Measurements from ENCODE around the gene GDF11. TPM values are rescaled to one million over a fixed set of nuclear protein-coding genes. Genes with fewer than 3 reads are reported as not detected.

GDF11 gene
- total RNA-seq, 1 donor from 2014 or later, result 5.8 TPM

- peaks cover 17% of the 10 kb centered on the region for H3K4me1 ChIP-seq
- intact Hi-C loops (cut with DNase I), result no loop called here
- DNase-seq, result no peak
- H3K27ac ChIP-seq, result no peak overlapping the region
- H3K4me3 ChIP-seq, result peak overlapping the region; percentile 64
- H3K27me3 ChIP-seq, result peaks cover 11% of the 10 kb centered on the region
- TF ChIP-seq, protein P1, sequence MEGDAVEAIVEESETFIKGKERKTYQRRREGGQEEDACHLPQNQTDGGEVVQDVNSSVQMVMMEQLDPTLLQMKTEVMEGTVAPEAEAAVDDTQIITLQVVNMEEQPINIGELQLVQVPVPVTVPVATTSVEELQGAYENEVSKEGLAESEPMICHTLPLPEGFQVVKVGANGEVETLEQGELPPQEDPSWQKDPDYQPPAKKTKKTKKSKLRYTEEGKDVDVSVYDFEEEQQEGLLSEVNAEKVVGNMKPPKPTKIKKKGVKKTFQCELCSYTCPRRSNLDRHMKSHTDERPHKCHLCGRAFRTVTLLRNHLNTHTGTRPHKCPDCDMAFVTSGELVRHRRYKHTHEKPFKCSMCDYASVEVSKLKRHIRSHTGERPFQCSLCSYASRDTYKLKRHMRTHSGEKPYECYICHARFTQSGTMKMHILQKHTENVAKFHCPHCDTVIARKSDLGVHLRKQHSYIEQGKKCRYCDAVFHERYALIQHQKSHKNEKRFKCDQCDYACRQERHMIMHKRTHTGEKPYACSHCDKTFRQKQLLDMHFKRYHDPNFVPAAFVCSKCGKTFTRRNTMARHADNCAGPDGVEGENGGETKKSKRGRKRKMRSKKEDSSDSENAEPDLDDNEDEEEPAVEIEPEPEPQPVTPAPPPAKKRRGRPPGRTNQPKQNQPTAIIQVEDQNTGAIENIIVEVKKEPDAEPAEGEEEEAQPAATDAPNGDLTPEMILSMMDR (IDR thresholded peaks at IDR 0.05), result no peak
- H3K9me3 ChIP-seq, result no peaks in the 10 kb centered on the region
- ATAC-seq, result no peak
- no peaks in the 10 kb centered on the region for H3K36me3 ChIP-seq
These were observed 37.9 kb upstream of the GDF11 start for GRCh38 chr12:55704824-55705718.

- H3K27me3 ChIP-seq, result peaks cover 11% of the 10 kb centered on the region
- peak overlapping the region; percentile 64 for H3K4me3 ChIP-seq
- ATAC-seq, result no peak
- intact Hi-C loops (cut with DNase I), result no loop called here
- H3K36me3 ChIP-seq, result no peaks in the 10 kb centered on the region
- peaks cover 17% of the 10 kb centered on the region for H3K4me1 ChIP-seq
- TF ChIP-seq, protein P1 (IDR thresholded peaks at IDR 0.05), result peak; percentile 25
- no peak for DNase-seq
- H3K27ac ChIP-seq, result no peak overlapping the region
- no peaks in the 10 kb centered on the region for H3K9me3 ChIP-seq
These were observed 37.0 kb upstream of the GDF11 start for GRCh38 chr12:55705782-55706402.

- Histone ChIP-seq H3K27me3 (peaks cover 11% of the 10 kb centered on the region), H3K27ac (no peak overlapping the region), H3K4me3 (peak overlapping the region; percentile 64), H3K4me1 (peaks cover 17% of the 10 kb centered on the region), H3K9me3 (no peaks in the 10 kb centered on the region), H3K36me3 (no peaks in the 10 kb centered on the region)
- DNase-seq (no peak), ATAC-seq (no peak)
- intact Hi-C loops (cut with DNase I), result no loop called here
- TF ChIP-seq, protein P1 (IDR thresholded peaks at IDR 0.05), result no peak
These were observed 36.2 kb upstream of the GDF11 start for GRCh38 chr12:55706568-55707218.

GRCh38 chr12:55707219-55707671, 35.7 kb upstream of the GDF11 start:
- H3K27ac ChIP-seq, result no peak overlapping the region
- peaks cover 11% of the 10 kb centered on the region for H3K27me3 ChIP-seq
- peaks cover 17% of the 10 kb centered on the region for H3K4me1 ChIP-seq
- peak; percentile 20 for ATAC-seq
- intact Hi-C loops (cut with DNase I), result no loop called here
- H3K9me3 ChIP-seq, result no peaks in the 10 kb centered on the region
- H3K4me3 ChIP-seq, result peak overlapping the region; percentile 64
- DNase-seq, result no peak
- H3K36me3 ChIP-seq, result no peaks in the 10 kb centered on the region
- TF ChIP-seq, protein P1 (IDR thresholded peaks at IDR 0.05), result no peak

DNA sequence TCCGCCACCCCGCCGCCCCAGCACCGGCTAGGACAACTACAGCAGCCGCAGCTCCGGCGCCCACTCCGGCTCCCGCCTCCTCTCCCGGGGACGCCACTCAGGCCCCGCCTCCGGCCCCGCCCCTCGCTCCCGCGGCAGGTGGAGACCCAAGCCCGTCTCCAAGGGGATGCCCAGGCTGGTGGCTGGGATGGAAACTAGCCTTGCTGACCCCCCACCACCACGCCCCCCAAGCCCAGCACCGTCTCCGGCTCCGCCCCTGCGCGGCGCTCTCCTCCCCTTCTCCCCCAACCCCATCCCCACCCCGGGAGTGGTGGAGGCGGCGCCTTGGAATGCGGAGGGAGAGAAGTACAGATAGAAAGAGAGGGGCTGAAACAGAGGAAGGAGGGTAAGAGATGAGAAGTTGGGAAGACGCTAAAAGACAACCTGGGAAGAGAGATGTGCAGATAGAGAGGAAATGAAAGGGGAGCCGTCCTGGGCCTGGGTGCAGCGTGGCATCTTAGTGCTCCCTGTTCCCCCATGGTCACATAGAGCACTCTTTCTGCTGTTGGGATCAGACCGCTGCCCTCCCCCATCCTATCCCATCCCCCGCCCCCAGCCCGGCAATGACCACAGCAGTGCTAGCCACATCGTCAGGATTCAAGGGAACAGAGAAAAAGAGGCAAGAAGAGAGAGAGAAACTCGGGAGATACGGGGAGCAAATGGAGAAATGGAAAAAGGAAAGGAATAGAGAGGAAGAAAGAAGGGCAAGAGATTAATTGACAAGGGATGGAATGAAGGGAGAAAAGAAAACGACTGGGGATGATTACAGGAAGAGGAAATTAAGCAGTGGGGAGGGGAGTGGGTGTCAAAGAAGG, 34.9 kb upstream of the GDF11 start, which contains the start of gene ITGA7:
ITGA7 (minus strand) TSS at position 64 of the 854 bp plus-strand sequence. CDS start 222 bp downstream, outside the sequence.
- peaks cover 17% of the 10 kb centered on the region for H3K4me1 ChIP-seq
- no peak within 1 kb of the TSS for H3K27ac ChIP-seq
- H3K4me3 ChIP-seq, result peak within 1 kb of the TSS; percentile 64
- DNase-seq (peak; percentile 84), ATAC-seq (peak; percentile 76)
- peaks cover 11% of the 10 kb centered on the region for H3K27me3 ChIP-seq
- intact Hi-C loops (cut with DNase I), result no loop called here
- no peaks in the 10 kb centered on the region for H3K36me3 ChIP-seq
- H3K9me3 ChIP-seq, result no peaks in the 10 kb centered on the region
- TF ChIP-seq, protein P1 (IDR thresholded peaks at IDR 0.05), result no peak
